Neural cell (in vitro differentiated cells): ENCODE measurements around the gene ZCCHC14. TPM values are rescaled to one million over a fixed set of nuclear protein-coding genes. Genes with fewer than 3 reads are reported as not detected.

Source experiments
- H2AFZ ChIP-seq: fragments of 200-600, 300-800 bp; sonication (generic), shearing (Covaris generic); 2 replicates; pipeline ENCODE4 v1.6.0; 2014; ENCODE audit warnings: low read depth, mild to moderate bottlenecking, antibody characterized with exemption, low read length, moderate library complexity
- H3F3A ChIP-seq: fragments of 200-600 bp; shearing (Covaris generic); 2 replicates; pipeline ENCODE4 v1.6.1; 2016; ENCODE audit warnings: mild to moderate bottlenecking, moderate library complexity, mixed read lengths, antibody characterized with exemption, low read length; ENCODE audit not compliant: insufficient read depth, poor library complexity, severe bottlenecking
- H3K27ac ChIP-seq: fragments of 200-600, 300-800 bp; sonication (generic), shearing (Covaris generic); 2 replicates; pipeline ENCODE4 v1.5.1; 2014; ENCODE audit warnings: mild to moderate bottlenecking, low read length, moderate library complexity
- H3K27me3 ChIP-seq: fragments of 300-800, 200-600 bp; sonication (generic), shearing (Covaris generic); 2 replicates; pipeline ENCODE4 v1.6.0; 2014; ENCODE audit warnings: mild to moderate bottlenecking, low read depth, low read length, moderate library complexity; ENCODE audit not compliant: insufficient read depth
- H3K36me3 ChIP-seq: fragments of 300-800, 200-600 bp; sonication (generic), shearing (Covaris generic); 2 replicates; pipeline ENCODE4 v1.5.1; 2014; ENCODE audit warnings: mild to moderate bottlenecking, antibody characterized with exemption, low read length, moderate library complexity; ENCODE audit not compliant: insufficient read depth
- H3K4me2 ChIP-seq: fragments of 300-800, 200-600 bp; sonication (generic), shearing (Covaris generic); 2 replicates; pipeline ENCODE4 v1.6.0; 2014; ENCODE audit warnings: mild to moderate bottlenecking, low read length
- H3K4me3 ChIP-seq: fragments of 300-800, 200-600 bp; sonication (generic), shearing (Covaris generic); 2 replicates; pipeline ENCODE4 v1.5.1; 2014; ENCODE audit warnings: mild to moderate bottlenecking, low read length, moderate library complexity
- H3K79me2 ChIP-seq: fragments of 200-600 bp; shearing (Covaris generic); replicated peaks from 2 replicates; pipeline ENCODE4 v1.6.0; 2014; ENCODE audit warnings: mild to moderate bottlenecking, low read length, moderate library complexity; ENCODE audit not compliant: insufficient read depth
- H3K9ac ChIP-seq: fragments of 300-800, 200-600 bp; sonication (generic), shearing (Covaris generic); 2 replicates; pipeline ENCODE4 v1.6.1; 2016; ENCODE audit warnings: mild to moderate bottlenecking, low read length, mixed read lengths
- H3K9me2 ChIP-seq: fragments of 200-600 bp; shearing (Covaris generic); 2 replicates; pipeline ENCODE4 v1.6.1; 2016; ENCODE audit warnings: mild to moderate bottlenecking, low read length, mixed read lengths; ENCODE audit not compliant: insufficient read depth
- H3K9me3 ChIP-seq: fragments of 200-600, 300-800 bp; sonication (generic), shearing (Covaris generic); 2 replicates; pipeline ENCODE4 v1.6.1; 2016; ENCODE audit warnings: mild to moderate bottlenecking, mixed run types, low read length, moderate library complexity, mixed read lengths
- H4K20me1 ChIP-seq: fragments of 200-600 bp; shearing (Covaris generic); 2 replicates; pipeline ENCODE4 v1.6.1; 2016; ENCODE audit warnings: mild to moderate bottlenecking, mixed run types; ENCODE audit not compliant: insufficient read depth
- EZH2 ChIP-seq: fragments of 200-600, 300-800 bp; shearing (Covaris generic), sonication (generic); IDR thresholded peaks from 2 replicates; pipeline ENCODE4 v1.6.1; 2014; ENCODE audit warnings: antibody characterized with exemption, low read length, borderline replicate concordance, mild to moderate bottlenecking; ENCODE audit not compliant: insufficient read depth, poor library complexity, severe bottlenecking
- MXI1 ChIP-seq: fragments of 450-650 bp; conservative IDR thresholded peaks from 2 replicates; pipeline ENCODE4 v1.6.1; 2014; ENCODE audit warnings: antibody characterized with exemption, mild to moderate bottlenecking; ENCODE audit not compliant: poor library complexity, severe bottlenecking
- POLR2AphosphoS5 ChIP-seq: IDR thresholded peaks from 2 replicates; pipeline ENCODE4 v1.6.1; 2012
- SMC3 ChIP-seq: fragments of 450-650 bp; conservative IDR thresholded peaks from 2 replicates; pipeline ENCODE4 v1.6.1; 2014; ENCODE audit warnings: antibody characterized with exemption, mild to moderate bottlenecking, moderate library complexity; ENCODE audit not compliant: poor library complexity
- polyA plus RNA-seq: library from polyadenylated mRNA; depleted of rRNA; stranded (reverse); fragments of >200 nt; gene quantifications from 2 replicates; pipeline ENCODE4 v1.2.3, GENCODE V29; 2014
- TF ChIP-seq, protein P1 (sequence below): IDR thresholded peaks from 2 replicates; pipeline ENCODE4 v1.6.1; 2012; ENCODE audit warnings: borderline replicate concordance
- TF ChIP-seq, protein P2 (sequence below): fragments of 450-650 bp; IDR thresholded peaks from 2 replicates; pipeline ENCODE4 v1.5.1; 2014; ENCODE audit warnings: antibody characterized with exemption, mild to moderate bottlenecking, moderate library complexity; ENCODE audit not compliant: poor library complexity, severe bottlenecking

ZCCHC14 gene
- polyA plus RNA-seq, 1 donor from 2014 or later = 22.1 TPM

DNA sequence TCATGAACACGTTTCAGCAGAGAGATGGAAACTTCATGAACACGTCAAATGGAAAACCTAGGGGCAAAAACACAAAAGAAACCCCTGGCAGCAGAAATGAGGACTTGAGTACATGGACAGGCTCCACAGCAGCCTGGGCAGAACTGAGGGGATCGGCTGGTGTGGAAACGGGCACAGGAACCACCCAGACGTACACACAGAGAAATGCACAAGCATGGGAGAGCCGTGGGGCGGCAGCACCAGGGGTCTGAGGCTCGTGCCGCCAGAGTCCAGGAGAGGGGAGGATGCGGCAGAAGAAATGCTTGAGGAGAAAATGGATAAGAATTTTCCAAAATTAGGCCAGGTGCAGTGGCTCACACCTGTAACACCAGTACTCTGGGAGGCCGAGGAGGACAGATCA is 70.7 kb downstream of the ZCCHC14 start:
- no peaks in the 10 kb centered on the region for H3K79me2 ChIP-seq
- TF ChIP-seq, protein P1, sequence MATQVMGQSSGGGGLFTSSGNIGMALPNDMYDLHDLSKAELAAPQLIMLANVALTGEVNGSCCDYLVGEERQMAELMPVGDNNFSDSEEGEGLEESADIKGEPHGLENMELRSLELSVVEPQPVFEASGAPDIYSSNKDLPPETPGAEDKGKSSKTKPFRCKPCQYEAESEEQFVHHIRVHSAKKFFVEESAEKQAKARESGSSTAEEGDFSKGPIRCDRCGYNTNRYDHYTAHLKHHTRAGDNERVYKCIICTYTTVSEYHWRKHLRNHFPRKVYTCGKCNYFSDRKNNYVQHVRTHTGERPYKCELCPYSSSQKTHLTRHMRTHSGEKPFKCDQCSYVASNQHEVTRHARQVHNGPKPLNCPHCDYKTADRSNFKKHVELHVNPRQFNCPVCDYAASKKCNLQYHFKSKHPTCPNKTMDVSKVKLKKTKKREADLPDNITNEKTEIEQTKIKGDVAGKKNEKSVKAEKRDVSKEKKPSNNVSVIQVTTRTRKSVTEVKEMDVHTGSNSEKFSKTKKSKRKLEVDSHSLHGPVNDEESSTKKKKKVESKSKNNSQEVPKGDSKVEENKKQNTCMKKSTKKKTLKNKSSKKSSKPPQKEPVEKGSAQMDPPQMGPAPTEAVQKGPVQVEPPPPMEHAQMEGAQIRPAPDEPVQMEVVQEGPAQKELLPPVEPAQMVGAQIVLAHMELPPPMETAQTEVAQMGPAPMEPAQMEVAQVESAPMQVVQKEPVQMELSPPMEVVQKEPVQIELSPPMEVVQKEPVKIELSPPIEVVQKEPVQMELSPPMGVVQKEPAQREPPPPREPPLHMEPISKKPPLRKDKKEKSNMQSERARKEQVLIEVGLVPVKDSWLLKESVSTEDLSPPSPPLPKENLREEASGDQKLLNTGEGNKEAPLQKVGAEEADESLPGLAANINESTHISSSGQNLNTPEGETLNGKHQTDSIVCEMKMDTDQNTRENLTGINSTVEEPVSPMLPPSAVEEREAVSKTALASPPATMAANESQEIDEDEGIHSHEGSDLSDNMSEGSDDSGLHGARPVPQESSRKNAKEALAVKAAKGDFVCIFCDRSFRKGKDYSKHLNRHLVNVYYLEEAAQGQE = no peak
- TF ChIP-seq EZH2 (no peak), SMC3 (no peak), MXI1 (no peak)
- TF ChIP-seq, protein P2, sequence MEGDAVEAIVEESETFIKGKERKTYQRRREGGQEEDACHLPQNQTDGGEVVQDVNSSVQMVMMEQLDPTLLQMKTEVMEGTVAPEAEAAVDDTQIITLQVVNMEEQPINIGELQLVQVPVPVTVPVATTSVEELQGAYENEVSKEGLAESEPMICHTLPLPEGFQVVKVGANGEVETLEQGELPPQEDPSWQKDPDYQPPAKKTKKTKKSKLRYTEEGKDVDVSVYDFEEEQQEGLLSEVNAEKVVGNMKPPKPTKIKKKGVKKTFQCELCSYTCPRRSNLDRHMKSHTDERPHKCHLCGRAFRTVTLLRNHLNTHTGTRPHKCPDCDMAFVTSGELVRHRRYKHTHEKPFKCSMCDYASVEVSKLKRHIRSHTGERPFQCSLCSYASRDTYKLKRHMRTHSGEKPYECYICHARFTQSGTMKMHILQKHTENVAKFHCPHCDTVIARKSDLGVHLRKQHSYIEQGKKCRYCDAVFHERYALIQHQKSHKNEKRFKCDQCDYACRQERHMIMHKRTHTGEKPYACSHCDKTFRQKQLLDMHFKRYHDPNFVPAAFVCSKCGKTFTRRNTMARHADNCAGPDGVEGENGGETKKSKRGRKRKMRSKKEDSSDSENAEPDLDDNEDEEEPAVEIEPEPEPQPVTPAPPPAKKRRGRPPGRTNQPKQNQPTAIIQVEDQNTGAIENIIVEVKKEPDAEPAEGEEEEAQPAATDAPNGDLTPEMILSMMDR = no peak
- no peaks in the 10 kb centered on the region for H4K20me1 ChIP-seq
- H3K4me3 ChIP-seq = no peak overlapping the region
- H3K9ac ChIP-seq = no peak overlapping the region
- no peaks in the 10 kb centered on the region for H3K36me3 ChIP-seq
- H3K27ac ChIP-seq = no peak overlapping the region
- H3K4me2 ChIP-seq = no peak overlapping the region
- H2AFZ ChIP-seq = no peak overlapping the region
- H3K9me3 ChIP-seq = no peaks in the 10 kb centered on the region
- no peaks in the 10 kb centered on the region for H3F3A ChIP-seq
- no peaks in the 10 kb centered on the region for H3K27me3 ChIP-seq
- no peaks in the 10 kb centered on the region for H3K9me2 ChIP-seq

DNA sequence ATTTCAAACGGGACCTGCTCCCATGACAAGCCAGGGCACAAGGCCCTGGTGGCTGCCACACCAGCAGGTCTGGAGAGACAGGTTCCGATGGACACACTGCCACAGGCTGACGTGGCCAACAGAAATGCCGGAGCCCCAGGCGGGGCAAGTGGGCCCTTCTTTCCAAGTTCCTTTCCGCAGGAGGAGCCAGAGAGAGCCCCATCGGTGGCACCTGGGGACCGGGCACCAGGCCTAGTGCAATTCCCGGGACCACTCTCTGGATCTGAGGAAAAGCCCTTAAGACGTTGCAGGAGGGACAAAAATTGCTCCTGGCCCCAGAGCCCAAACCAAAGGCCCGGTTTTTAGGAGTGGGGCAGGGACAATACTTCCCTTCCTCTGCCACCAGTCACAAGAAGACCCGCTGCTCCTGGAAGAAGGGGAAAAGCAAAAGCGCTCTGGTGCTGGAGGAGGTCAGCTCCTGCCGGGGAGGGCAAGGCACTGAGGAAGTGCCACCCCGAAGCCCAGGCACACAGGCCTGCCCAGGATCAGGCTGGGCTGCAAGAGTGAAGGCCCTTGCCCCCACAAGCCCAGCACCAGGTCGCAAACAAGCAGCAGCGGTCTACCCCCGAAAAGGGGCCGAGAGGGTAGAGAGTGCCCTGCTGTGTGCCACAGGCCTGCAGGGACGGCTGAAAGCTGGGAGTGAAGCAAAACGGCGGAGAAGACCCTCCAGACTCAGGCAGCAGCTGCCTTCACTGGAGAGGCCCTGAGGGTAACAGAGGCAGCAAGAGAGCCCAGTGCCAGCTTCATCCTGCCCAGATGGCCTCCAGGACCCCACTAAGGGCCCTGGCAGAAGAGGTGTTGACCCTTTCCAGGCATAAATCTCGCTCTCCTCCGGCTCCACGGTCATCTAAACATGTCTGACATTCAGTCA is 71.6 kb downstream of the ZCCHC14 start:
- Histone ChIP-seq H3K4me2 (no peak overlapping the region), H3K36me3 (no peaks in the 10 kb centered on the region), H3F3A (no peaks in the 10 kb centered on the region), H3K27me3 (no peaks in the 10 kb centered on the region), H3K79me2 (no peaks in the 10 kb centered on the region), H2AFZ (no peak overlapping the region), H3K9me2 (no peaks in the 10 kb centered on the region), H3K27ac (no peak overlapping the region), H3K4me3 (no peak overlapping the region), H4K20me1 (no peaks in the 10 kb centered on the region), H3K9me3 (no peaks in the 10 kb centered on the region), H3K9ac (no peak overlapping the region)
- no peak for TF ChIP-seq POLR2AphosphoS5
